Nephron (organoid): ENCODE results near the gene PYCR2.
"Not testable (repeated sequence)": the region's sequence is repeated elsewhere in the genome, so short reads cannot be mapped to it uniquely, and the experiment has no call there.

Experiments
- H3K27ac Mint-ChIP-seq, 3 experiments: 2 replicates each; pipeline ENCODE4 v1.8.0; 2020; ENCODE audit warnings: mixed read lengths in 3 of 3, mild to moderate bottlenecking in 2 of 3, moderate library complexity in 1 of 3
- H3K27me3 Mint-ChIP-seq: 2 replicates; pipeline ENCODE4 v1.8.0; 2021; ENCODE audit warnings: low read depth, mild to moderate bottlenecking, moderate library complexity, mixed read lengths
- H3K36me3 Mint-ChIP-seq: 2 replicates; pipeline ENCODE4 v1.8.0; 2020; ENCODE audit warnings: low read depth, mixed read lengths
- H3K4me1 Mint-ChIP-seq: 2 replicates; pipeline ENCODE4 v1.8.0; 2020; ENCODE audit warnings: mixed read lengths
- H3K4me3 Mint-ChIP-seq, 3 experiments: 2 replicates each; pipeline ENCODE4 v1.8.0; 2020; ENCODE audit warnings: mild to moderate bottlenecking in 3 of 3, mixed read lengths in 3 of 3, moderate library complexity in 2 of 3
- H3K9me3 Mint-ChIP-seq: 2 replicates; pipeline ENCODE4 v1.8.0; 2020; ENCODE audit warnings: mixed read lengths
- TF ChIP-seq, protein P1 (sequence below), 3 experiments: fragments of 200-600 bp; sonication (generic); IDR thresholded peaks; one replicate each; pipeline ENCODE4 v1.5.0; 2021; ENCODE audit warnings: antibody characterized with exemption in 3 of 3; ENCODE audit not compliant: unreplicated experiment in 3 of 3

PYCR2 gene

DNA sequence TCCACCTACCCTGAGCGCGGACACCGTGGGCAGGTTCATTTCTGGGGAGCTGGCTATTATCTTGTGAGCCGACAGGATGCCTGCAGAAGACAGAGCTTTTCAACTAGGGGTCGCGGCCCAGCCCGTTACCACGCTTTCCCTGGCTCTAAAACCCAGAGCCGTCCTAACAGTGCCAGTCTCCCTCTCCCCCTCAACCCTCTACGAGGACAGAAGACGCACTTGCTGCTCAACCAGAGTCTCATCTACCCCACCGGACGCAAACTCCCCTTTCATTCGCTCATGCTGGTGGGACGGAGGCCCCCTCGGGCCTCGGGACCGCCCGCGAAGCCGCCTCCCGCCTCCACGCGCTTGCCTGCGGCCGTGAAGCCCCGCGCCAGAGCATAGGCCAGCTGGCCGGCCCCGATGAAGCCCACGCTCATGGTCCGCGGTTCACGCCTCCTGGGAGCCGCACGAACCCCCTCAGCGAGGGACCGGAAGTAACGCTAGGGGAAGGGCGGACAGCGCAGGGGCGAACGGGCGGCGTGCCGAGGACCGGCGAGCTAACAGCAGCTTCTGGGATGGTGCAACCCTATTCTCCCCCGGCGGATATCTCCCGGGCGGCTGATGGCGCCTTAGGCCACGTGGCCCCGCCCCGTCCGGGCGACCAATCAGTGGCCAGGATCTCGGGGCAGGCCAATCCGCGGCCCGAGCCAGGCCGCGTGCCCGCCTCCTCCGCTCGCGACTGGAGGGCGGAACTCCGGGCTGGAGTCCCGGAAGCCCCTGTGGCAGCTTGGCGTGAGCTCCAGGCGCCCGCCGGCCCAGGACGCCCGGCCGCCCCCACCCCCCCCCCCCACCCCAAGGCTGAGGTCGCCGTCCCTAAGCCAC lies at the start of gene PYCR2:
Gene PYCR2 (minus strand): TSS at position 559 of the 864 bp plus-strand sequence. CDS start 140 bp downstream, at position 419.
- Mint-ChIP-seq H3K27me3 (peaks cover 3% of the 10 kb centered on the region), H3K4me1 (peaks cover 6% of the 10 kb centered on the region), H3K4me3 (peak within 1 kb of the TSS; percentile 94 to 97 (median 97)), H3K36me3 (peaks cover 9% of the 10 kb centered on the region), H3K9me3 (no peaks in the 10 kb centered on the region), H3K27ac (peak within 1 kb of the TSS; percentile 92 to 97 (median 97))
- TF ChIP-seq, protein P1, sequence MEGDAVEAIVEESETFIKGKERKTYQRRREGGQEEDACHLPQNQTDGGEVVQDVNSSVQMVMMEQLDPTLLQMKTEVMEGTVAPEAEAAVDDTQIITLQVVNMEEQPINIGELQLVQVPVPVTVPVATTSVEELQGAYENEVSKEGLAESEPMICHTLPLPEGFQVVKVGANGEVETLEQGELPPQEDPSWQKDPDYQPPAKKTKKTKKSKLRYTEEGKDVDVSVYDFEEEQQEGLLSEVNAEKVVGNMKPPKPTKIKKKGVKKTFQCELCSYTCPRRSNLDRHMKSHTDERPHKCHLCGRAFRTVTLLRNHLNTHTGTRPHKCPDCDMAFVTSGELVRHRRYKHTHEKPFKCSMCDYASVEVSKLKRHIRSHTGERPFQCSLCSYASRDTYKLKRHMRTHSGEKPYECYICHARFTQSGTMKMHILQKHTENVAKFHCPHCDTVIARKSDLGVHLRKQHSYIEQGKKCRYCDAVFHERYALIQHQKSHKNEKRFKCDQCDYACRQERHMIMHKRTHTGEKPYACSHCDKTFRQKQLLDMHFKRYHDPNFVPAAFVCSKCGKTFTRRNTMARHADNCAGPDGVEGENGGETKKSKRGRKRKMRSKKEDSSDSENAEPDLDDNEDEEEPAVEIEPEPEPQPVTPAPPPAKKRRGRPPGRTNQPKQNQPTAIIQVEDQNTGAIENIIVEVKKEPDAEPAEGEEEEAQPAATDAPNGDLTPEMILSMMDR (IDR thresholded peaks at IDR 0.05; ENCODE audit: unreplicated experiment in 3 of 3) = no peak

DNA sequence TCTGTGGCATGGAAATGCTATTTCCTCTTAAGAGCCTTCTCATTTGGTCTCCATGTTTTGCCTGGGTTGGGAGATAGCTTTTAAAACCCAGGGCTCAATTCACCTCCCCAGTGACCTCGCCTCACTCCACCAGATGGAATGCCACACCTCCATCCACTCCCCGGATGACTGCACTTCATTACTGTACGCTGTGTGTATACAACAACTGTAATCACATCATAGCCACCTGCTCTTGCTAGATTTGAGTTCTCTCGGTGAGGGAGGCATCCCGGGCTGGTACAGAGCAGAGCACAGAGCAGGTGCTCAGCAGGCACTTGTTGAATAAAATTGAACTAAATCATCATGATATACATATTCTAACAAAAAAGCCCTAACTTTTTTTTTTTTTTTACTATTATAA lies 49.1 kb upstream of the PYCR2 start:
- peaks cover 4% of the 10 kb centered on the region for H3K4me1 Mint-ChIP-seq
- H3K36me3 Mint-ChIP-seq = peaks cover 12% of the 10 kb centered on the region
- peaks cover 4% of the 10 kb centered on the region for H3K9me3 Mint-ChIP-seq
- TF ChIP-seq, protein P1 (IDR thresholded peaks at IDR 0.05; ENCODE audit: unreplicated experiment in 3 of 3) = no peak
- no peak overlapping the region for H3K4me3 Mint-ChIP-seq
- peak overlapping the region in 2 of 3 experiments; percentile 2 to 69 for H3K27ac Mint-ChIP-seq
- no peaks in the 10 kb centered on the region for H3K27me3 Mint-ChIP-seq

DNA sequence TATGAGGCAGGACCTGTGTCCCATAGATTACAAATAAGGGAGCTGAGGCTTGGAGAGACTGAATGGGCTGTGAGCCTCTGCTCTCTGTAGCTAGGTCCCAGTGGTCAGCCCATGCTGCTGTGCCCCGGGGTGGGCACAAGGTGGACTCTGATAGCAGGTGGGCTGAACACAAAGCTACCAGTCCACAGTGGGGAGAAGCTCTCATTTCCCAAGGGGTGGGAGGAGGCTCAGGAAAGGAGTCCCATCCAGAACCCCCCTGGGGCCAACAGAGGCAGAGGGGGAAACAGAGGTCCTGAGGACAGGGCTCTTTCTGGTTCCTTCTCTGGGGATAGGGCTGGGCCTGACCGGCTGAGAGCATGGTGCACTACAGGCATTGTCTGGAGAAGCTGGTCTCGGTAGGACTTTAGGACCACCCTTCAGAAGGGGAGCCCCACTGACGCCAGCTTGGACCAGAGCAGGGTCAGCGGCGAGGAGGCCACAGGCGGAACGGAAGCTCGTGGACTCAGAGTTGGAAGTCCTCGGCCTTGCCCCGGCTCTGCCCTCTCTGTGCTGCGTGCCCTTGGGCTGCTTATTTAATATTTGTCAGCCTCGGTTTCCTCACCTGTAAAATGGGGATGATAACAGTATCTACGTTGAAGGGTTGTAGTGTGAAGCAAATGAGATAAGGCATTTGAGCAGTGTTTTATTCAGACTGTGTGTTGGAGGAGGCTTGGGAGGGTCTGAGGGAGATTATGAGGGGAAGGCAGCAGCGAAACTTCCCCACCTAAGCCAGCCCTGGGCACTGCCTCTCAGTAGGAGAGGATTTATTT lies 48.5 kb upstream of the PYCR2 start:
- peaks cover 4% of the 10 kb centered on the region for H3K4me1 Mint-ChIP-seq
- H3K36me3 Mint-ChIP-seq = peaks cover 8% of the 10 kb centered on the region
- TF ChIP-seq, protein P1 (IDR thresholded peaks at IDR 0.05; ENCODE audit: unreplicated experiment in 3 of 3) = no peak
- no peak overlapping the region for H3K4me3 Mint-ChIP-seq
- H3K9me3 Mint-ChIP-seq = peaks cover 4% of the 10 kb centered on the region
- no peaks in the 10 kb centered on the region for H3K27me3 Mint-ChIP-seq
- peak overlapping the region in 2 of 3 experiments; percentile 2 to 69 for H3K27ac Mint-ChIP-seq

DNA sequence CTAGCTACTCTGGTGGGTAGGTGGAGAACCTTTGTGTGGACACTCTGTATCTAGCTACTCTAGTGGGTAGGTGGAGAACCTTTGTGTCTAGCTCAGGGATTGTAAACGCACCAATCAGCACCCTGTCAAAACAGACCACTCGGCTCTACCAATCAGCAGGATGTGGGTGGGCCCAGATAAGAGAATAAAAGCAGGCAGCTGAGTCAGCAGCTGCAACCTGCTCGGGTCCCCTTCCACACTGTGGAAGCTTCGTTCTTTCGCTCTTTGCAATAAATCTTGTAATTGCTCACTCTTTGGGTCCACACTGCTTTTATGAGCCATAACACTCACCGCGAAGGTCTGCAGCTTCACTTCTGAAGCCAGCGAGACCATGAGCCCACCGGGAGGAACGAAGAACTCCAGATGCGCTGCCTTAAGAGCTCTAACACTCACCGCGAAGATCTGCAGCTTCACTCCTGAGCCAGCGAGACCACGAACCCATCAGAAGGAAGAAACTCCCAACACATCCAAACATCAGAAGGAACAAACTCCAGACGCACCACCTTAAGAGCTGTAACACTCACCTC lies 46.6 kb upstream of the PYCR2 start:
- not testable (repeated sequence) for H3K36me3 Mint-ChIP-seq, H3K27me3 Mint-ChIP-seq, H3K4me1 Mint-ChIP-seq, H3K9me3 Mint-ChIP-seq, H3K4me3 Mint-ChIP-seq, H3K27ac Mint-ChIP-seq

DNA sequence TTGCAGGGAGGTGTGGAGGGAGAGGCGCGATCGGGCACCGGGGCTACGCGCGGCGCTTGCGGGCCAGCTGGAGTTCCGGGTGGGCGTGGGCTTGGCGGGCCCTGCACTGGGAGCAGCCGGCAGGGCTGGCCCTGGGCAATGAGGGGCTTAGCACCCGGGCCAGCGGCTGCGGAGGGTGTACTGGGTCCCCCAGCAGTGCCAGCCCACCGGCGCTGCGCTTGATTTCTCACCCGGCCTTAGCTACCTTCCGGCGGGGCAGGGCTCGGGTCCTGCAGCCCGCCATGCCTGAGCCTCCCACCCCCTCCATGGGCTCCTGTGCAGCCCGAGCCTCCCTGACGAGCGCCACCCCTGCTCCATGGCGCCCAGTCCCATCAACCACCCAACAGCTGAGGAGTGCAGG lies 45.7 kb upstream of the PYCR2 start:
- not testable (repeated sequence) for H3K4me1 Mint-ChIP-seq

DNA sequence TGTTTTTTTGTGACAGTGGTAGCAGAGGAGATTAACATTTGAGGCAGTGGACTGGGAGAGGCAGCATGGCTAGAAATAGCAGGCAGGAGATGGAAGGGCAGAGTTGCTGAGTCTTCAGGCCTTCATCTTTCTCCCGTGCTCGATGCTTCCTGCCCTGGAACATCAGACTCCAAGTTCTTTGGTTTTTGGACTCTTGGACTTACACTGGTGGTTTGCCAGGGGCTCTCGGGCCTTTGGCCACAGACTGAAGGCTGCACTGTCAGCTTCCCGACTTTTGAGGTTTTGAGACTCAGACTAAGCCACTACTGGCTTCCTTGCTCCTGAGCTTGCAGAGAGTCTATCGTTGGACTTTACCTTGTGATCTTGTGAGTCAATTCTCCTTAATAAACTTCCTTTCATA lies 41.2 kb upstream of the PYCR2 start:
- no peaks in the 10 kb centered on the region for H3K36me3 Mint-ChIP-seq
- peaks cover 12% of the 10 kb centered on the region for H3K27me3 Mint-ChIP-seq
- peaks cover 4% of the 10 kb centered on the region for H3K9me3 Mint-ChIP-seq
- TF ChIP-seq, protein P1 (IDR thresholded peaks at IDR 0.05; ENCODE audit: unreplicated experiment in 3 of 3) = no peak
- no peak overlapping the region for H3K27ac Mint-ChIP-seq
- H3K4me1 Mint-ChIP-seq = no peaks in the 10 kb centered on the region
- H3K4me3 Mint-ChIP-seq = no peak overlapping the region

More for the DNA sequence above, 45.7 kb upstream of the PYCR2 start:
- H3K36me3 Mint-ChIP-seq, H3K27me3 Mint-ChIP-seq, H3K4me3 Mint-ChIP-seq, H3K9me3 Mint-ChIP-seq, H3K27ac Mint-ChIP-seq: not testable (repeated sequence)
